ENCODE data around the gene BAIAP2L1.

The BAIAP2L1 gene

DNA sequence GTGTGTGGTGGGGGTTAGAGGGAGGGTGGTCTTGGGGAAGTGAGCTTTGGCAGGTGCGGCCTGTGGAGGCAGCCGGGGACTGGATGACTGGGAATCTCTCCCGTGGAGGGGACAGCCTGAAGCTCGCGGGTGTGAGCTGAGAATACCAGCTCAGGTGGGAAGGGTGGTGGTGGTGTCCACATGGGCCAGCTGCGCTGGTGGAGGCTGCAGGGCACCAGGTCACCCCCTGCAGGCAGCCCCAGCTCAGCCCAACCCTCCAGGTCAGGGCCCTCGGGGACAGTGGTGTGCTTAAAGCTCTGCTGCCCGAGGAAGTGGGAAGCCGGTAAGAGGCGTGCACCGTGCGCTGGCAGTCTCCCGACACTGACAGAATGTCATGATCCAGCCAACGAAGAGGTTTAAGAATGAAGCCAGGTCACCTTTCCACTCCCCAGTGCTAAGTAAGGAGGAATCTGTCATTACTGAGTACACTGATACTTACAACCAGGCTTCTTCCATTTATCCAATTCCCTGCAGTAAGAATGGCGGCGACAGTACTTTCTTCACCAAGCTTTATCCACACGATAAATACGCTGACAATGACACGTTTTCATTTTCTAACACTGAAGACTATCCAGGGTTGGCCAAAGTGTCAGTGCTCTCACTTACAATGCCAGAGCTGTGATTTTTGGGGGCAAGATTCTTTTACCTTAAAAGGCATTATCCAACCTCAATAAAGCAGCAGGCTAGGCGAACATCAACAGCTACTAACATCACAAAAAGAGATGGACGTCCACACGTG, 99.0 kb downstream of the BAIAP2L1 start:
- Histone ChIP-seq H3K27ac (no peak overlapping the region), H3K9me3 (ENCODE audit: severe bottlenecking) (no peaks in the 10 kb centered on the region), H3K27me3 (ENCODE audit: insufficient read depth, low read depth, severe bottlenecking) (no peaks in the 10 kb centered on the region), H3K4me3 (ENCODE audit: low read depth, low read length) (no peak overlapping the region), H3K36me3 (peaks cover 44% of the 10 kb centered on the region)
- TF ChIP-seq, protein P1, sequence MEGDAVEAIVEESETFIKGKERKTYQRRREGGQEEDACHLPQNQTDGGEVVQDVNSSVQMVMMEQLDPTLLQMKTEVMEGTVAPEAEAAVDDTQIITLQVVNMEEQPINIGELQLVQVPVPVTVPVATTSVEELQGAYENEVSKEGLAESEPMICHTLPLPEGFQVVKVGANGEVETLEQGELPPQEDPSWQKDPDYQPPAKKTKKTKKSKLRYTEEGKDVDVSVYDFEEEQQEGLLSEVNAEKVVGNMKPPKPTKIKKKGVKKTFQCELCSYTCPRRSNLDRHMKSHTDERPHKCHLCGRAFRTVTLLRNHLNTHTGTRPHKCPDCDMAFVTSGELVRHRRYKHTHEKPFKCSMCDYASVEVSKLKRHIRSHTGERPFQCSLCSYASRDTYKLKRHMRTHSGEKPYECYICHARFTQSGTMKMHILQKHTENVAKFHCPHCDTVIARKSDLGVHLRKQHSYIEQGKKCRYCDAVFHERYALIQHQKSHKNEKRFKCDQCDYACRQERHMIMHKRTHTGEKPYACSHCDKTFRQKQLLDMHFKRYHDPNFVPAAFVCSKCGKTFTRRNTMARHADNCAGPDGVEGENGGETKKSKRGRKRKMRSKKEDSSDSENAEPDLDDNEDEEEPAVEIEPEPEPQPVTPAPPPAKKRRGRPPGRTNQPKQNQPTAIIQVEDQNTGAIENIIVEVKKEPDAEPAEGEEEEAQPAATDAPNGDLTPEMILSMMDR (IDR thresholded peaks at IDR 0.05; ENCODE audit: low read depth, low read length), result no peak
- no peak for DNase-seq

DNA sequence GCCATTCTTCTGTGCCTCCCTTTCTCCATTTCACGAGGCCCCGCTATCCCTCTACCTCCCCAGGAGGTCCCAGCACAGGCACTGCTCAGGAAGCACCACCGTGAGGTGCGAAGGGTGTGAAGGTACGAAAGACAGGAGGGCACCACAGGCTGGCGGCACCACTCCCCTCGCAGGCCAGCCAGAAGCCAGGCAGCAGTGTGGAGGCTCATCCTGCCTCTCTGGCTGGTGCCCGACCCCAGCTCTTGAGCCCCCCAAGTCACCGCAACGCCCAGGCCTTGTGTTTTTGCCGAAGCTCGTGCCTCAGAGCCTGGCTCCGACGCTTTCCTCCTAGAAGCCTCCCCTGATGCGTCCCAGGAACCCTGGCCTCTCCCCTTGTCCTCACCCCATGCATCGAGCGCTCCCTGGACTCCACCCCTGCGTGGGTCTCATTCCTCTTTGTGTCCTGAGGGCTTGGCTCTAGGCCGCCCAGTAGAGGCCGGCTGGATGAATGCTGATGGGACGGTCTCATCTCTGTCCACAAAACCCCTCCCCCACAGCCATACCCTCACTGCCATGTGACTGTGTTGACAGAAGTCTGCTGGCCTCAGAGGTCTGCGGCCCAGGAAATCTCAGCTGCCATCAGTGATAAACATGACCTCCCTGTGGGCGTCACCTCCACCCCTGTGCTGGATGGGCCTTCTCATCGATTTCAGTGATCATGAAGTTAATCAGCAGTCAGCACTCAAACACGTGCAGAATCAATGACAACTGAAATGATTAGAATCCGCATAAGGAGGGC, 100.1 kb downstream of the BAIAP2L1 start:
- Histone ChIP-seq H3K27me3 (ENCODE audit: insufficient read depth, low read depth, severe bottlenecking) (no peaks in the 10 kb centered on the region), H3K4me3 (ENCODE audit: low read depth, low read length) (no peak overlapping the region), H3K27ac (no peak overlapping the region), H3K9me3 (ENCODE audit: severe bottlenecking) (no peaks in the 10 kb centered on the region), H3K36me3 (peaks cover 38% of the 10 kb centered on the region)
- TF ChIP-seq, protein P1 (IDR thresholded peaks at IDR 0.05; ENCODE audit: low read depth, low read length), result no peak
- no peak for DNase-seq

DNA sequence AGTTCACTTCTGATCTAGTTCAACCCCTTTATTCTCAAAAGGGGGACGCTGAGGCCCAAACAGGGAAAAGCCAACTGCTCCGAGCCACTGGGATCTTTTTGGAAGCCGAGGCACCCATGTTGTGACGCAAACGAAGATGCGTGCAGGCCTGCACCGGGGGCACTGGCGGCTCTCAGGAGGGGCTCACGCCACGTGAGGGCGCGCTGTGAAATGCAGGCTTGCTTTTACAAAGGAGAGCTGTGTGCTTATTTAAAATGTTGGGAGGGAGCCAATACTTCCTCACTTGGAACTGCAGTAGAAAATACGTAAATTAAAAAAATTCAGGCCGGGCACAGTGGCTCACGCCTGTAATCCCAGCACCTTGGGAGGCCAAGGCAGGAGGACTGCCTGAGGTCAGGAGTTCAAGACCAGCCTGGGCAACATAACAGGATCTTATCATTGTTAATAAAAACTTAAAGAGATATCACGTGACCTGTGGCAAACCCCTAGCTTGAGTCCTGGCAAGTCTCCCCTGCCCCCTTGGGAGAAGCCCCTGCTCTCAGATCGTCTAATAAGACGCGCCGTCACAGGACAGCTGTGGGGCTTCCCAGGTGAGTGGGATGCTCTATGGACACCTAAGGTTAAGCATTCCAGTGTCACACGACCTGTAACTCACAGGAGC, 103.1 kb downstream of the BAIAP2L1 start:
- no peaks in the 10 kb centered on the region for H3K9me3 ChIP-seq (ENCODE audit: severe bottlenecking)

DNA sequence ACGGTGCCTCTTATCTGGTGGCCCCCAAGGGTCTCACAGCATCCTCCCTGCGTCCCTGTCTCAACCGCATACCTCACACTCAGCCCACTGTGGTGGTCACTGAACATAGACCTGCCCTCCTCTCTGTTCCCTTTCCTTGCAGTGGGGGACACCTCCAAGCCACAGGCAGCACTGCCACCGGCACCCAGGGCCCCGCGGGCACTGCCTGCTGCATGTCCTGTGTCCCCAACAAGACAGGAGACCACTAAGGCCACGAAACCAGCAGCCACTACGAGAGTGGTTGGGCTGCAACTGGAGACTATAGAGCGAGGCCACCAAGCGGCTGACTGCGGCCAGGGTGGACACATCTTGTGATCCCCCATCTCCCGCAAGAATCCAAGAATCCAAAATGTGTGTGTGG, 104.1 kb downstream of the BAIAP2L1 start:
- no peak for DNase-seq
- TF ChIP-seq, protein P1 (IDR thresholded peaks at IDR 0.05; ENCODE audit: low read depth, low read length), result no peak
- H3K4me3 ChIP-seq (ENCODE audit: low read depth, low read length), result no peak overlapping the region
- no peaks in the 10 kb centered on the region for H3K9me3 ChIP-seq (ENCODE audit: severe bottlenecking)
- H3K36me3 ChIP-seq, result peaks cover 42% of the 10 kb centered on the region
- no peak overlapping the region for H3K27ac ChIP-seq
- H3K27me3 ChIP-seq (ENCODE audit: insufficient read depth, low read depth, severe bottlenecking), result no peaks in the 10 kb centered on the region

More for the DNA sequence above, 103.1 kb downstream of the BAIAP2L1 start:
- Histone ChIP-seq H3K27me3 (ENCODE audit: insufficient read depth, low read depth, severe bottlenecking) (no peaks in the 10 kb centered on the region), H3K4me3 (ENCODE audit: low read depth, low read length) (no peak overlapping the region), H3K27ac (no peak overlapping the region), H3K36me3 (peaks cover 37% of the 10 kb centered on the region)
- DNase-seq, result no peak
- TF ChIP-seq, protein P1 (IDR thresholded peaks at IDR 0.05; ENCODE audit: low read depth, low read length), result no peak

DNA sequence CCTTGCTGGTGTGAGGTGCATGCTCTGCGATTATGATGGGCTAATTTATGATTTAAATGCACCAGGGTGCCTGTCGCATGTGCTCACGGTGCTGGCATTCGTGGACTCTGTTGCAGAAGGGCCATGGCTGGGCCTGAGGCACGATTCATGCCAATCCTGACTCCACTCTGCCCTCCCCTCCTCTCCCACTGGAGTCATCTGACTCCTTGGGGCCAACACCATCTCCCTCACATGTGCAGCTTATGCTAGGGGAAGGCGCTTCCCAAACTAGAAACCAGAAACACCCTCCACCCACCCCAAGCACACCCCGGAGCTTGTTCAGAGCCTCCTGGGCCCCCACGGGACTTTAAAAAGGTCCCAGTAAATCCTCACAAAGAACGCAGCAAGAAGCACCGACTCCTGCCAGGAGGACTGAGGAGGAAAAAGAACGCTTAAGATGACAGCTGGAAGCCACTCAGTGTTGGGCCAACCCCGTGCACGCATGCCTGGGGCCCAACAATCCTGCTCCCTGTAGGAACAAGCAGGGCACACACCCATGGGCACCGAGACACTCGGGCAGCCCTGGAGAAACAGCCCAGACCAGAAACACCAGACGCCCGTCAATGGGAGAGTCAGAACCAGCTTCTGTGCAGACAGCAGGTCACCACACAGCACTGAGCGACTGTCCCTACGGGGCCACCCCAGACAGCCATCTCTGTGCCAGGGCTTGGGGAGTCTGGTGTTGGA, 105.3 kb downstream of the BAIAP2L1 start:
- H3K27ac ChIP-seq, result no peak overlapping the region
- H3K27me3 ChIP-seq (ENCODE audit: insufficient read depth, low read depth, severe bottlenecking), result no peaks in the 10 kb centered on the region
- H3K4me3 ChIP-seq (ENCODE audit: low read depth, low read length), result no peak overlapping the region
- DNase-seq, result no peak
- no peaks in the 10 kb centered on the region for H3K9me3 ChIP-seq (ENCODE audit: severe bottlenecking)
- TF ChIP-seq, protein P1 (IDR thresholded peaks at IDR 0.05; ENCODE audit: low read depth, low read length), result no peak
- peaks cover 43% of the 10 kb centered on the region for H3K36me3 ChIP-seq

Data from WERI-Rb-1 (cell line).